ENCODE data around the gene OPTC.

OPTC gene

GRCh38 chr1:203497269-203497777, 3.4 kb downstream of the OPTC start:
- H3K4me3 ChIP-seq (IDR thresholded peaks at IDR 0.05; ENCODE audit: insufficient read depth, low read depth, low read length) = no peak overlapping the region
- H2AFZ ChIP-seq (ENCODE audit: low read depth) = no peak overlapping the region
- H4K20me1 ChIP-seq (ENCODE audit: insufficient read depth) = no peaks in the 10 kb centered on the region
- H3K36me3 ChIP-seq (ENCODE audit: insufficient read depth) = no peaks in the 10 kb centered on the region
- H3K4me1 ChIP-seq (ENCODE audit: low read depth, poor library complexity, severe bottlenecking) = no peaks in the 10 kb centered on the region
- TF ChIP-seq, protein P1, sequence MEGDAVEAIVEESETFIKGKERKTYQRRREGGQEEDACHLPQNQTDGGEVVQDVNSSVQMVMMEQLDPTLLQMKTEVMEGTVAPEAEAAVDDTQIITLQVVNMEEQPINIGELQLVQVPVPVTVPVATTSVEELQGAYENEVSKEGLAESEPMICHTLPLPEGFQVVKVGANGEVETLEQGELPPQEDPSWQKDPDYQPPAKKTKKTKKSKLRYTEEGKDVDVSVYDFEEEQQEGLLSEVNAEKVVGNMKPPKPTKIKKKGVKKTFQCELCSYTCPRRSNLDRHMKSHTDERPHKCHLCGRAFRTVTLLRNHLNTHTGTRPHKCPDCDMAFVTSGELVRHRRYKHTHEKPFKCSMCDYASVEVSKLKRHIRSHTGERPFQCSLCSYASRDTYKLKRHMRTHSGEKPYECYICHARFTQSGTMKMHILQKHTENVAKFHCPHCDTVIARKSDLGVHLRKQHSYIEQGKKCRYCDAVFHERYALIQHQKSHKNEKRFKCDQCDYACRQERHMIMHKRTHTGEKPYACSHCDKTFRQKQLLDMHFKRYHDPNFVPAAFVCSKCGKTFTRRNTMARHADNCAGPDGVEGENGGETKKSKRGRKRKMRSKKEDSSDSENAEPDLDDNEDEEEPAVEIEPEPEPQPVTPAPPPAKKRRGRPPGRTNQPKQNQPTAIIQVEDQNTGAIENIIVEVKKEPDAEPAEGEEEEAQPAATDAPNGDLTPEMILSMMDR (conservative IDR thresholded peaks at IDR 0.05; ENCODE audit: low read depth, low read length) = no peak
- H3K9ac ChIP-seq = no peak overlapping the region
- no peaks in the 10 kb centered on the region; the same call in 1 of the 2 replicates for H3K27me3 ChIP-seq (ENCODE audit: insufficient read depth, low read depth)
- no peak overlapping the region for H3K27ac ChIP-seq
- no peak overlapping the region for H3K4me2 ChIP-seq
- no peaks in the 10 kb centered on the region for H3K79me2 ChIP-seq (ENCODE audit: insufficient read depth, low read depth)

GRCh38 chr1:203499643-203500278, 5.8 kb downstream of the OPTC start:
- H3K79me2 ChIP-seq (ENCODE audit: insufficient read depth, low read depth) = no peaks in the 10 kb centered on the region
- H3K27me3 ChIP-seq (ENCODE audit: insufficient read depth, low read depth) = no peaks in the 10 kb centered on the region; the same call in 1 of the 2 replicates
- H3K4me3 ChIP-seq (IDR thresholded peaks at IDR 0.05; ENCODE audit: insufficient read depth, low read depth, low read length) = no peak overlapping the region
- H3K4me1 ChIP-seq (ENCODE audit: low read depth, poor library complexity, severe bottlenecking) = no peaks in the 10 kb centered on the region
- TF ChIP-seq, protein P1 (conservative IDR thresholded peaks at IDR 0.05; ENCODE audit: low read depth, low read length) = no peak
- H2AFZ ChIP-seq (ENCODE audit: low read depth) = no peak overlapping the region
- no peak overlapping the region for H3K9ac ChIP-seq
- no peak overlapping the region for H3K27ac ChIP-seq
- H3K4me2 ChIP-seq = no peak overlapping the region
- no peaks in the 10 kb centered on the region for H4K20me1 ChIP-seq (ENCODE audit: insufficient read depth)
- no peaks in the 10 kb centered on the region for H3K36me3 ChIP-seq (ENCODE audit: insufficient read depth)

DNA sequence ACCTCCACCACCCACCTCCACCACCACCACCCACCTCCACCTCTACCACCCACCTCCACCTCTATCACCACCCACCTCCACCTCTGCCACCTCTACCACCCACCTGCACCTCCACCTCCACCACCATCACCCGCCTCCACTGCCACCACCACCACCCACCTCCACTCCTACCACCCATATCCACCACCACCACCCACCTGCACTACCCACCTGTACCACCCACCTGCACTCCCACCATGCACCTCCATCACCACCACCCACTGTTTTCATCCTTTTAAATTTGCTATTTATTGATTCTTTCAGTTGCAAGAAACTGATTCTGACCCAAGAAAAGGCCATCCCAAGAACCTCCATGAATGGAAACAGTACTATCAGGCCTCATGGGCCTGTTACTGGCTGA, 6.3 kb downstream of the OPTC start:
- Histone ChIP-seq H3K4me2 (no peak overlapping the region), H3K9ac (no peak overlapping the region), H3K4me1 (ENCODE audit: low read depth, poor library complexity, severe bottlenecking) (no peaks in the 10 kb centered on the region), H3K79me2 (ENCODE audit: insufficient read depth, low read depth) (no peaks in the 10 kb centered on the region), H3K27me3 (ENCODE audit: insufficient read depth, low read depth) (no peaks in the 10 kb centered on the region; the same call in 1 of the 2 replicates), H3K36me3 (ENCODE audit: insufficient read depth) (no peaks in the 10 kb centered on the region), H3K27ac (no peak overlapping the region), H4K20me1 (ENCODE audit: insufficient read depth) (no peaks in the 10 kb centered on the region), H3K4me3 (IDR thresholded peaks at IDR 0.05; ENCODE audit: insufficient read depth, low read depth, low read length) (no peak overlapping the region), H2AFZ (ENCODE audit: low read depth) (no peak overlapping the region)
- TF ChIP-seq, protein P1 (conservative IDR thresholded peaks at IDR 0.05; ENCODE audit: low read depth, low read length) = no peak

DNA sequence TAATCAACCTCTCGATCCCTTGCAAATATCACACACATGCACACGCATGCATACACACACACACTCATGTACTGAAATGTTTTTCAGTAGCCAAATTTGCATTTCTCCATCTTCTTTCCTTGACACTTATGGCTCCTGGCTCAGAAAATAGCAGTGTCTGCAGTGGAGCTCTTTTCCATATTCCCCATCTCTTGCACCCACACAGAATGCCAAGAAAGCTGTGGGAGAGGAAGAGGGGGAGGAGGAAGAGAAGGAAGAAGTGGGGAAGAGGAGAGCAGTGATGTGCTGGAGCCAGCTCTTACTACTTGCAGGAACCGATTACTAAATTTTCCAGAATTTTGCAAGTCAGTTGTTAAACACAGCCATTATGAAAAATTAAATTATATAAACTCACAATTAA, 9.9 kb downstream of the OPTC start:
- Histone ChIP-seq H3K4me2 (no peak overlapping the region), H3K9ac (no peak overlapping the region), H2AFZ (ENCODE audit: low read depth) (no peak overlapping the region), H3K4me3 (IDR thresholded peaks at IDR 0.05; ENCODE audit: insufficient read depth, low read depth, low read length) (no peak overlapping the region), H3K27me3 (ENCODE audit: insufficient read depth, low read depth) (no peaks in the 10 kb centered on the region; the same call in 1 of the 2 replicates), H3K79me2 (ENCODE audit: insufficient read depth, low read depth) (no peaks in the 10 kb centered on the region), H3K4me1 (ENCODE audit: low read depth, poor library complexity, severe bottlenecking) (no peaks in the 10 kb centered on the region), H3K36me3 (ENCODE audit: insufficient read depth) (no peaks in the 10 kb centered on the region), H3K27ac (no peak overlapping the region), H4K20me1 (ENCODE audit: insufficient read depth) (no peaks in the 10 kb centered on the region)
- TF ChIP-seq, protein P1 (conservative IDR thresholded peaks at IDR 0.05; ENCODE audit: low read depth, low read length) = no peak

Data from KMS-11 (cell line).